Measurements from ENCODE around the gene CPAMD8. TPM values are rescaled to one million over a fixed set of nuclear protein-coding genes. Genes with fewer than 3 reads are reported as not detected.

The CPAMD8 gene
- total and polyA plus RNA-seq, 2 donors (not counting 3 experiments of a cell fraction or from before 2014, with no cell fraction given), result 2.2 to 3.9 TPM

DNA sequence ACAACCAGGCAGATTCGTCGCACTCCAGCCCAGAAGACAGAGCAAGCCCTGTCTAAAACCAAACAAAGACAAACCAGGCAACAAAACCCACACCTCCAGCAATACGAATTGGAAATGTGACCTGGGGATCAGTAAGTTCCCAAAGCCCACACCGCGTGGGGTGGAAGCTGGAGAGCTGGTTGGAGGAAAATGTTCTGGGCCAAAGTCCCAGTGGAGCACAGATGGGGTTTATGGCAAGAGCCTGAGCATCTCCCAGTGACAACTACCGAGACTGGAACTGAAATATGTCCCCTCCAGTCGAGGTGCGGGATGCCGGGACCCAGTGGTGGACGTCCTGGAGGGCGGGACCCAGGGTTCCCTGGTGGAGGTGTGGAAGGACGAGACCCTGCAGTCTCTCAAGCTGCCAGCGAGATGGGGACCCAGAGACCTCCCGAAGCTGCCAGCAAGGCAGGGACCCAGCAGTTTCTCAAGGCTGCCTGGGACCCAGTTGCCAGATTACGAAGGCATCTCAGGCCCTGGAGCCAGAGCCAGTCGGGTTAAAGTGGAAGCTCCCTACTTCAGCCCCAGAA lies 22.4 kb upstream of the CPAMD8 start:
- ChIA-PET POLR2A (no interaction called here), CTCF (interaction anchor here (1.0 to 5.4 kb wide), 4 partner anchors 8 to 334 kb away, joined by 5 to 118 read pairs (median 8); no protein-coding TSS in a partner anchor)
- Histone ChIP-seq H3K9ac (replicated peaks; ENCODE audit: extremely low read depth, insufficient read depth, low read length) (no peak overlapping the region), H4K20me1 (replicated peaks; ENCODE audit: control insufficient read depth, extremely low read depth, insufficient read depth, low read length) (no peaks in the 10 kb centered on the region), H2AFZ (ENCODE audit: low read depth, low read length) (no peak overlapping the region), H3K79me2 (ENCODE audit: control insufficient read depth, insufficient read depth, low read length) (no peaks in the 10 kb centered on the region), H3K9me3 (replicated peaks; ENCODE audit: control insufficient read depth, insufficient read depth, low read length) (no peaks in the 10 kb centered on the region), H3K4me3 (replicated peaks in 1 of 3; ENCODE audit: insufficient read depth in 1 of 3, low read depth in 1 of 3, low read length in 3 of 3) (no peak overlapping the region), H3K27ac (ENCODE audit: insufficient read depth, low read depth, low read length) (no peak overlapping the region), H3K9me1 (replicated peaks; ENCODE audit: control insufficient read depth, extremely low read depth, insufficient read depth, low read length) (no peaks in the 10 kb centered on the region), H3K36me3 (ENCODE audit: control insufficient read depth in 2 of 2, extremely low read depth in 1 of 2, insufficient read depth in 2 of 2, low read length in 2 of 2) (peaks cover 3% of the 10 kb centered on the region in 2 experiments), H3K4me1 (ENCODE audit: control insufficient read depth, extremely low read depth, insufficient read depth, low read length) (no peaks in the 10 kb centered on the region), H3K4me2 (ENCODE audit: insufficient read depth, low read length) (no peak overlapping the region), H3K27me3 (ENCODE audit: control insufficient read depth in 2 of 2, insufficient read depth in 2 of 2, low read length in 2 of 2) (no peaks in the 10 kb centered on the region)
- FAIRE-seq (no peak), DNase-seq (ENCODE audit: low read depth, low spot score) (no peak)
- intact Hi-C loops (cut with micrococcal nuclease) (no loop called here), dilution Hi-C loops (cut with MboI; ENCODE audit: extremely low pct_ligation_motif_present, low sequenced_read_pairs) (no loop called here)
- TF ChIP-seq FOS (IDR thresholded peaks at IDR 0.05; ENCODE audit: borderline replicate concordance, insufficient read depth, low read length) (no peak), POLR2AphosphoS5 (IDR thresholded peaks at IDR 0.05; ENCODE audit: insufficient read depth, low read depth, low read length) (no peak), POLR2A (IDR thresholded peaks at IDR 0.05; ENCODE audit: low read depth, low read length) (no peak), GATA2 (IDR thresholded peaks at IDR 0.05; ENCODE audit: insufficient read depth, insufficient read length, low read depth, low read length) (no peak), JUN (IDR thresholded peaks at IDR 0.05; ENCODE audit: borderline replicate concordance, insufficient read depth, insufficient read length, low read depth) (no peak), MAX (IDR thresholded peaks at IDR 0.05; ENCODE audit: insufficient read depth, insufficient read length) (no peak)
- BruUV-seq (replicated peaks), result no TSS peak

DNA sequence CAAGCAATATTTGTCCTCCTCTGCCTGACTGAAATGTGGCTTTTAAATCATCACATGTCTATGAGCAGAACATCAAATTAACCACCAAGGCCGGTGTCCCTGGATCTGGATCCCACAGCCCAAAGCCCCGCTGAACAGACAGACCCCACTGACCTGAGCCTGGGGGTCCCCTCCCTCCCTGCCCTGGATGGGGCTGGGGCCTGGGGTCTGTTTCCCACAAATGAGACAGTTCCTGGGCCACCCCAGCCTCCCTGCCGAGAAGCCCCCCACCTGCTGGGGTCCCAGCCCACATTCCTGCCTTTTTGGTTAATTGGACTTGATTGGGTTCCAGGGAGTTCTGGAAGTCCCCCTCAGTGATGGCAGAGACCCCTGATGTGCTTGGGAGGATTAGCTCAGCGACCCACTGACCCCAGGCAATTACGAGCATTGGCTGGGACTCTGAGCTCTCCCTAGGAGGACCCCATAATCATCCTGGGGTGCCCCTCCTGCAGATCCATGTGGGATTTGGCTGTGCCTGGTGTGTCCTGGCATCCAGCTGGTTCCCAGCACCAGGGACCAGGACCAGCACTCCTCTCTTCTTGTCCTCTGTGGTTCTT lies 19.4 kb upstream of the CPAMD8 start:
- Histone ChIP-seq H3K36me3 (ENCODE audit: control insufficient read depth in 2 of 2, extremely low read depth in 1 of 2, insufficient read depth in 2 of 2, low read length in 2 of 2) (no peaks in the 10 kb centered on the region), H3K9me3 (replicated peaks; ENCODE audit: control insufficient read depth, insufficient read depth, low read length) (no peaks in the 10 kb centered on the region), H3K27ac (ENCODE audit: insufficient read depth, low read depth, low read length) (no peak overlapping the region), H3K79me2 (ENCODE audit: control insufficient read depth, insufficient read depth, low read length) (no peaks in the 10 kb centered on the region), H3K9ac (replicated peaks; ENCODE audit: extremely low read depth, insufficient read depth, low read length) (no peak overlapping the region), H2AFZ (ENCODE audit: low read depth, low read length) (no peak overlapping the region), H3K9me1 (replicated peaks; ENCODE audit: control insufficient read depth, extremely low read depth, insufficient read depth, low read length) (no peaks in the 10 kb centered on the region), H3K4me2 (ENCODE audit: insufficient read depth, low read length) (no peak overlapping the region), H3K4me3 (replicated peaks in 1 of 3; ENCODE audit: insufficient read depth in 1 of 3, low read depth in 1 of 3, low read length in 3 of 3) (no peak overlapping the region), H4K20me1 (replicated peaks; ENCODE audit: control insufficient read depth, extremely low read depth, insufficient read depth, low read length) (no peaks in the 10 kb centered on the region), H3K27me3 (ENCODE audit: control insufficient read depth in 2 of 2, insufficient read depth in 2 of 2, low read length in 2 of 2) (peaks cover 2 to 3% of the 10 kb centered on the region in 2 experiments), H3K4me1 (ENCODE audit: control insufficient read depth, extremely low read depth, insufficient read depth, low read length) (no peaks in the 10 kb centered on the region)
- intact Hi-C loops (cut with micrococcal nuclease) (no loop called here), dilution Hi-C loops (cut with MboI; ENCODE audit: extremely low pct_ligation_motif_present, low sequenced_read_pairs) (no loop called here)
- FAIRE-seq (no peak), DNase-seq (ENCODE audit: low read depth, low spot score) (no peak)
- ChIA-PET CTCF (no interaction called here), POLR2A (no interaction called here)
- no TSS peak for BruUV-seq (replicated peaks)
- TF ChIP-seq FOS (IDR thresholded peaks at IDR 0.05; ENCODE audit: borderline replicate concordance, insufficient read depth, low read length) (no peak), MYC (IDR thresholded peaks at IDR 0.05; ENCODE audit: low read depth, low read length) (no peak), CTCF (IDR thresholded peaks at IDR 0.05; ENCODE audit: extremely low read depth in 1 of 2, insufficient read depth in 1 of 2, low read depth in 1 of 2, low read length in 2 of 2) (no peak)

Data from endothelial cell of umbilical vein (primary cell).